Fibroblast of lung (primary cell): ENCODE measurements around the gene PANK1. TPM values are rescaled to one million over a fixed set of nuclear protein-coding genes. Genes with fewer than 3 reads are reported as not detected.

Source experiments
- DNase-seq, 2 donors: peaks; one replicate each; pipeline versions ENCODE4 v3.0.0 to v3.0.0-alpha.2; 2010; ENCODE audit warnings: low read depth in 2 of 2
- H2AFZ ChIP-seq: 2 replicates; pipeline ENCODE4 v1.5.1; 2012; ENCODE audit warnings: low read length, control low read depth, inconsistent platforms
- H3K27ac ChIP-seq: 2 replicates; pipeline ENCODE4 v1.5.1; 2011; ENCODE audit warnings: low read length, control low read depth; ENCODE audit not compliant: insufficient read depth
- H3K27me3 ChIP-seq: 2 replicates; pipeline ENCODE4 v1.5.1; 2011; ENCODE audit warnings: mild to moderate bottlenecking, low read length; ENCODE audit not compliant: control insufficient read depth, insufficient read depth
- H3K36me3 ChIP-seq: 2 replicates; pipeline ENCODE4 v1.5.1; 2011; ENCODE audit warnings: low read length; ENCODE audit not compliant: control insufficient read depth, insufficient read depth
- H3K4me1 ChIP-seq: 2 replicates; pipeline ENCODE4 v1.5.1; 2011; ENCODE audit warnings: low read length; ENCODE audit not compliant: control insufficient read depth, insufficient read depth; ENCODE audit errors: extremely low read depth
- H3K4me2 ChIP-seq: 2 replicates; pipeline ENCODE4 v1.5.1; 2011; ENCODE audit warnings: low read length, control low read depth; ENCODE audit not compliant: insufficient read depth; ENCODE audit errors: extremely low read depth
- H3K4me3 ChIP-seq, 4 experiments: fragments of 200-600 bp in 1 of 4; sonication (generic) in 1 of 4; replicated peaks in 1 of 4; 2 replicates each; pipeline ENCODE4 v1.5.1; 2011 to 2016; ENCODE audit warnings: low read length in 4 of 4, low read depth in 3 of 4, mild to moderate bottlenecking in 3 of 4, control low read depth in 2 of 4, inconsistent platforms in 1 of 4, mixed read lengths in 1 of 4; ENCODE audit not compliant: insufficient read depth in 1 of 4; ENCODE audit errors: control extremely low read depth in 1 of 4
- H3K79me2 ChIP-seq: 2 replicates; pipeline ENCODE4 v1.5.1; 2012; ENCODE audit warnings: mild to moderate bottlenecking, low read length, inconsistent platforms; ENCODE audit not compliant: control insufficient read depth, insufficient read depth
- H3K9ac ChIP-seq: 2 replicates; pipeline ENCODE4 v1.5.1; 2011; ENCODE audit warnings: mild to moderate bottlenecking, low read length, control low read depth; ENCODE audit not compliant: insufficient read depth
- H3K9me3 ChIP-seq: 2 replicates; pipeline ENCODE4 v1.5.1; 2012; ENCODE audit warnings: low read depth, low read length; ENCODE audit not compliant: control insufficient read depth, insufficient read depth
- H4K20me1 ChIP-seq: 2 replicates; pipeline ENCODE4 v1.5.1; 2011; ENCODE audit warnings: low read length; ENCODE audit not compliant: control insufficient read depth, insufficient read depth; ENCODE audit errors: extremely low read depth
- EZH2 ChIP-seq: IDR thresholded peaks from 2 replicates; pipeline ENCODE4 v1.5.1; 2012; ENCODE audit warnings: low read length, control low read depth, mild to moderate bottlenecking; ENCODE audit errors: missing control alignments
- polyA plus RNA-seq, 2 donors: library from polyadenylated mRNA; depleted of rRNA in 1 of 2; stranded (reverse) in 1 of 2; unstranded in 1 of 2; fragments of >200 nt; gene quantifications; 2 replicates each; pipeline ENCODE4 v1.2.1, GENCODE V29; 2011 to 2012; ENCODE audit warnings: missing spikeins in 1 of 2
- total RNA-seq: library from RNA; depleted of rRNA; stranded (reverse); fragments of >200 nt; gene quantifications from 2 replicates; pipeline ENCODE4 v1.2.1, GENCODE V29; 2014
- TF ChIP-seq, protein P1 (sequence below), 2 donors: IDR thresholded peaks in 1 of 2; conservative IDR thresholded peaks in 1 of 2; 1 replicate in 1 of 2; 2 replicates in 1 of 2; pipeline ENCODE4 v1.5.1; 2011 to 2012; ENCODE audit warnings: low read length in 2 of 2, control low read depth in 1 of 2, inconsistent platforms in 1 of 2, low read depth in 1 of 2, mild to moderate bottlenecking in 1 of 2

The PANK1 gene
- total and polyA plus RNA-seq, 2 donors (not counting 1 experiment from before 2014, with no cell fraction given), result 5.3 to 9.2 TPM

DNA sequence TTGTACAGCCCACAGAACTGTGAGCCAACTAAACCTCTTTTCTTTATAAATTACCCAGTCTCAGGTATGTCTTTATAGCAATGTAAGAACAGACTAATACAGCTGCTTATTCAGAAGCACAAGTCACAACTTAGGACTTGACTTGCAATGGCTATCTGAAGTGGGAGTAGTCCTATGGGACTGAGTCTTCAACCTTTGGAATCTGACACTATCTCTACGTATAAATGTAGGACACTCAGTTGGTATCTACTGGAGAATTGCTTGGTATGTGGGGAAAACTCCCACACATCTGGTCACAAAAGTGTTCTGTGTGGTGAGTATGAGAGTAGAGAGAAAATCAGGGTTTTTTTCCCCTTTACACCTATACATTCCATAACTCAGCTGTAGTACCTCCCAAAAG lies 12.3 kb upstream of the PANK1 start:
- Histone ChIP-seq H3K36me3 (no peaks in the 10 kb centered on the region), H3K27me3 (no peaks in the 10 kb centered on the region), H3K4me1 (peaks cover 7% of the 10 kb centered on the region), H3K27ac (no peak overlapping the region), H3K4me2 (no peak overlapping the region), H2AFZ (no peak overlapping the region), H3K4me3 (no peak overlapping the region), H3K9me3 (no peaks in the 10 kb centered on the region), H3K9ac (no peak overlapping the region), H4K20me1 (no peaks in the 10 kb centered on the region), H3K79me2 (no peaks in the 10 kb centered on the region)
- TF ChIP-seq, protein P1, sequence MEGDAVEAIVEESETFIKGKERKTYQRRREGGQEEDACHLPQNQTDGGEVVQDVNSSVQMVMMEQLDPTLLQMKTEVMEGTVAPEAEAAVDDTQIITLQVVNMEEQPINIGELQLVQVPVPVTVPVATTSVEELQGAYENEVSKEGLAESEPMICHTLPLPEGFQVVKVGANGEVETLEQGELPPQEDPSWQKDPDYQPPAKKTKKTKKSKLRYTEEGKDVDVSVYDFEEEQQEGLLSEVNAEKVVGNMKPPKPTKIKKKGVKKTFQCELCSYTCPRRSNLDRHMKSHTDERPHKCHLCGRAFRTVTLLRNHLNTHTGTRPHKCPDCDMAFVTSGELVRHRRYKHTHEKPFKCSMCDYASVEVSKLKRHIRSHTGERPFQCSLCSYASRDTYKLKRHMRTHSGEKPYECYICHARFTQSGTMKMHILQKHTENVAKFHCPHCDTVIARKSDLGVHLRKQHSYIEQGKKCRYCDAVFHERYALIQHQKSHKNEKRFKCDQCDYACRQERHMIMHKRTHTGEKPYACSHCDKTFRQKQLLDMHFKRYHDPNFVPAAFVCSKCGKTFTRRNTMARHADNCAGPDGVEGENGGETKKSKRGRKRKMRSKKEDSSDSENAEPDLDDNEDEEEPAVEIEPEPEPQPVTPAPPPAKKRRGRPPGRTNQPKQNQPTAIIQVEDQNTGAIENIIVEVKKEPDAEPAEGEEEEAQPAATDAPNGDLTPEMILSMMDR (conservative IDR thresholded peaks at IDR 0.05 in 1 of 2, IDR thresholded peaks at IDR 0.05 in 1 of 2; ENCODE audit: low read depth in 1 of 2, low read length in 2 of 2), result no peak
- no peak for TF ChIP-seq EZH2
- no peak for DNase-seq

DNA sequence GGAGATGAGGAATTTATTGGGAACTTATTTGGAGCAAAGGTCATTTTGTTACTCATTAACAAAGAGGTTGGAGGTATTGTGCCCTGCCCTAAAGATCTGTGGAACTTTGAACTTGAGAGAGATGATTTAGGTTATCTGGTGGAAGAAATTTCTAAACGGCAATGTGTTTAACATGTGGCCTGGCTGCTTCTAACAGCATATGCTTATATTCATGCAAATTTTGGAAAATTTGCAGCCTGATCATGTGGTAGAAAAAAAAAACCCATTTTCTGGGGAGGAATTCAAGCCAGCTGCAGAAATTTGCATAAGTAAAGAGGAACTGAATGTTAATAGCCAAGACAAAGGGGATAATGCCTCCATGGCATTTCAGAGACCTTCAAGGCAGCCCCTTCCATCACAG lies 10.7 kb upstream of the PANK1 start:
- peaks cover 7% of the 10 kb centered on the region for H3K4me1 ChIP-seq
- H2AFZ ChIP-seq, result no peak overlapping the region
- TF ChIP-seq, protein P1 (conservative IDR thresholded peaks at IDR 0.05 in 1 of 2, IDR thresholded peaks at IDR 0.05 in 1 of 2; ENCODE audit: low read depth in 1 of 2, low read length in 2 of 2), result no peak
- TF ChIP-seq EZH2, result no peak
- DNase-seq, result no peak
- no peak overlapping the region for H3K4me3 ChIP-seq
- no peaks in the 10 kb centered on the region for H3K79me2 ChIP-seq
- no peak overlapping the region for H3K27ac ChIP-seq
- no peaks in the 10 kb centered on the region for H4K20me1 ChIP-seq
- H3K27me3 ChIP-seq, result no peaks in the 10 kb centered on the region
- no peaks in the 10 kb centered on the region for H3K9me3 ChIP-seq
- no peaks in the 10 kb centered on the region for H3K36me3 ChIP-seq
- H3K4me2 ChIP-seq, result no peak overlapping the region
- no peak overlapping the region for H3K9ac ChIP-seq

DNA sequence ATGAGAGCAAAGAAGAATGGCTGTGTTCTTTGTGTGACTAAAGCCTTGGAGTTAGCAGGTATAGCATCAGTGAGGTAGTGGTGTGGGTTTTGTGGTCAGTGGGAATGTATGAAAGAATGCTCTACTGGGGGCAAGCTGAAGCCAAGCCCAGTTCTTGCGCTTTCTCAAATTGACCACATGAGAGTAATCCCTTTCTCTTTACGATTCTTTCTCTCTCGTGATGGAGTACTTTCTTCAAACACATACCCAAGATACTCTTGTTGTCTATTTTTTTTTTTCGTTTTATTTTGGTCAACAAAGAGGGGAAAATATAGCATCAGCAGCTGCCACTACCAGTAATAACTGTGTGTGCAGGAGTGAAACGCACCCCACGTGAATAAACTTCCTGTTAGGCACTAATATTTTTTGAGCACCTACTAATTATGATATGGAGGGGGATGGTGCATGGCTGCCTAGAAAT lies 8.4 kb upstream of the PANK1 start:
- H3K9me3 ChIP-seq, result no peaks in the 10 kb centered on the region
- TF ChIP-seq, protein P1 (conservative IDR thresholded peaks at IDR 0.05 in 1 of 2, IDR thresholded peaks at IDR 0.05 in 1 of 2; ENCODE audit: low read depth in 1 of 2, low read length in 2 of 2), result no peak
- TF ChIP-seq EZH2, result no peak
- no peaks in the 10 kb centered on the region for H4K20me1 ChIP-seq
- H3K4me1 ChIP-seq, result no peaks in the 10 kb centered on the region
- no peak overlapping the region for H3K9ac ChIP-seq
- no peaks in the 10 kb centered on the region for H3K79me2 ChIP-seq
- no peak overlapping the region for H3K4me2 ChIP-seq
- H2AFZ ChIP-seq, result no peak overlapping the region
- H3K27me3 ChIP-seq, result no peaks in the 10 kb centered on the region
- no peaks in the 10 kb centered on the region for H3K36me3 ChIP-seq
- peak in 1 of 2 donors; percentile 93 for DNase-seq
- H3K27ac ChIP-seq, result no peak overlapping the region
- no peak overlapping the region for H3K4me3 ChIP-seq
